ENCODE data around the gene KLK15.
"Not testable (repeated sequence)": the region's sequence is repeated elsewhere in the genome, so short reads cannot be mapped to it uniquely, and the experiment has no call there.

The KLK15 gene

DNA sequence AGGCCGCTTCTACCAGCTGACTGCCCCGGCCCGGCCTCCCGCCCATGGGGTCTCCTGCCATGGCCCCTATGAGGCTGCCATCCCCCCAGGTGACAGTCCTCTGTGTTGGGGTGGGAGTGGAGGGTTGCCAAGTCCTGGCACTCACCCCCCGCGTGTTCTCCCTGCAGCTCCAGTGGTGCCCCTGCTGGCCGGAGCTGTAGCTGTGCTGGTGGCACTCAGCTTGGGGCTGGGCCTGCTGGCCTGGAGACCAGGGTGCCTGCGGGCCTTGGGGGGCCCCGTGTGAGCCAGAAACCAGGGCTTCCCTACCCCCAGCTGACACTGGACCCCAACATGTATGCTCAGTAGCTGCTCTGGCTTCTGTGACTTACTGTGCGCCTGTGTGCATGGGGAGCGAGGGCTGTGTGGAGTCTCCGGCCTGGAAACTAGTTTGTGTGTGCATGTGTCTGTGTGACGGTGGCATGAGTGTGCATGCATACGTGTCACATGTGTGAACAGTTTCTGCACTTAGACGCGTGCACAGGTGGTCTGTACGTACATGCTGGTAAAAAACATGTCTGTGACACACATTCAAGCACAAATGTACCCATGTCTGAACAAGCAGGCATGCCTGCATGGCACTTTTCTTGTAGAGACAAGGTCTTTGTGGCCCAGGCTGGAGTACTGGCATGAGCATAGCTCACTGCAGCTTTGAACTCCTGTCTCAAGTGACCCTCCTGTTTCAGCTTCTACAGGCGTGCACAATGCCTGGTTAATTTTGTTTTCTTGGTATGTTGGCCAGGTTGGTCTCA is 38.3 kb downstream of the KLK15 start:
- DNase-seq = no peak

DNA sequence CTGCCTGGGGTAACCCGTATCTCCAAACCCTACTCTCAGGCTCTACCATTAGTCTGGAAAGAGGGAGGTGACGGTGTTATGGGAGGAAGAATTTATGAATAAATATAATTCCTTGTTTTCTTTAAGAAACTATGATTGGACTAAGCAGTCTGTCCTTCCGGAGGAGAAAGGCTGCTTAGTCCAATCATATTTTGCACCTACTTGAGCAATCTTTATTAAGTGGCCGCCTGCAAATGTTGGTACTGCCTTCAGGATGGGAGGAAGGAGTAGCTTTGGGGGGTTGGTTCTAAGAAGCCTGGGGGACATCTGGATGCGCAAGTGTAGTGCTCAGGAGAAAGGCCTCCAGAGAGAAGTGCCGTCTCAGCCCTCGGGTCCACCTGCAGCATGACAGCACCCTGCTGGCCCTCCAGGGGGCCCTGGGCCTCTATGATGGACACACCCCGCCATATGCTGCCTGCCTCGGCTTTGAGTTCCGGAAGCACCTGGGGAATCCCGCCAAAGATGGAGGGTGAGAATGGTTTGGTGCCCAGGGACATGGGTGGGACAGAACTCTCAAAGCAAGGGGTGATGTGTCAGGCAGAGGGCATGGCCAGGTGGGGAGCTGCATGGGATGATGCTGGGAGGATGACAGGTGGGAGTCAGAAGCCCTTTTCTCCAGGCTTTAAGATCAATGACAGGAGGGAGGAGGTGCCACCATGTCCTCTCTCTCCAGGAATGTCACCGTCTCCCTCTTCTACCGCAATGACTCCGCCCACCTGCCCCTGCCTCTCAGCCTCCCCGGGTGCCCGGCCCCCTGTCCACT is 39.1 kb downstream of the KLK15 start:
- no peak for DNase-seq

DNA sequence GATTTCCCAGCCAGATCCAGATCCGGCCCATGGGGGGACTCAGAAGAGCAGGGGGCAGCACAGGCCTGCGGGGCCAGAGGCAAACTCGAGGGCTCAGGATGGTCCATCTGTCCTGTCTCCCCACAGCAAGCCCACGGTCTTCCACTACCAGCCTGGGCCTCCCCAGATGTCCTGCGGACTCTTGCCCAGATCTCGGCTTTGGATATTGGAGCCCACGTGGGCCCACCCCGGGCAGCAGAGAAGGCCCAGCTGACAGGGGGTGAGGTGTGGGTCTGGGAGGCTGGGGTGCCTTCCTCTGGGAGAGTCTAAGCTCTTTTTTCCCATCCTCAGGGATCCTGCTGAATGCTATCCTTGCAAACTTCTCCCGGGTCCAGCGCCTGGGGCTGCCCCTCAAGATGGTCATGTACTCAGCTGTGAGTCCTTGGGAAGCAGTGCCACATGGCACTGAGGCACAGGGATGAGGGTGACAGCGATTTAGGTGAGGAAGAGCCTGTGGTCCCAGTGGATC is 39.8 kb downstream of the KLK15 start:
- no peak for DNase-seq

DNA sequence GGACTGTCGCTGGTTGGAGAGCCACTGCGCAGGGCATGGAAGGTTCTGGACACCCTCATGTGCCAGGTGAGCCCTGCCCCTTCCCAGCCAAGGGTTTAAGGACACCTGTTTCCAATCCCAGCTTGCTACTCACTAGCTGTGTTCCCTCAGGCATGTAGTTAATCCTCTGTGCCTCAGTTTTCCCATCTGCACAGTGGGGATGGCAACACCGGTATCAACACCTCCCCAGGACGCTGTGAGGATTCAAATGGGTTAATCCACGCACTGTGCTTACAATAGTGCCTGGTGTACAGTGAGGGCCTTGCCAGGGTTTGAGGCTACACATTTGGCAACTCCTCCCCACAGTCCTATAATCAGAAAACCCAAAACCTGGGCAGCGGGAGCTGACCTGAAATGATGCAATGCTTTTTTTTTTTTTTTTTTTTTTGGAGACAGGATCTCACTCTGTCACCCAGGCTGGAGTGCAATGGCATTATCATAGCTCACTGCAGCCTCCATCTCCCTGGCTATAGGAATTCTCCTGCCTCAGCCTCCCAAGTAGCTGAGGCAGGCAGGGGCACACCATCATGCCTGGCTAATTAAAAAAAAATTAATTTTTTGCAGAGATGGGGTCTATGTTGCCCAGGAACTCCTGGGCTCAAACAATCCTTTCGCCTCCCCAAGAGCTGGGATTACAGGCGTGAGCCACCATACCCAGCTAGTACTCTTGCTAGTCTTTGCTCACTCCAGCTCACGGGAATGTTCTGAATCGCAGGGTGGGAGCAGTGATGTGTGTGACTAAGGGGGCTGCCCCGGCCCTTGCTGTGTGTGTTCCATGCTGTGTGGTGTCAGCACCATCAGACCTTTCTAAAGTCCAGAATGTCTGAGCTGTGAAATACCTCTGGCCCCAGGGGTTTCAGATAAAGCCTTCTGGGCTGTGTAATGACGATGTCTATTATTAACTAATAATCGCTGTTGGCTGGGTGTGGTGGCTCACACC is 40.8 kb downstream of the KLK15 start:
- no peak for DNase-seq

- DNase-seq = no peak
Measured at GRCh38 chr19:50791594-50792271, 41.6 kb downstream of the KLK15 start.

DNA sequence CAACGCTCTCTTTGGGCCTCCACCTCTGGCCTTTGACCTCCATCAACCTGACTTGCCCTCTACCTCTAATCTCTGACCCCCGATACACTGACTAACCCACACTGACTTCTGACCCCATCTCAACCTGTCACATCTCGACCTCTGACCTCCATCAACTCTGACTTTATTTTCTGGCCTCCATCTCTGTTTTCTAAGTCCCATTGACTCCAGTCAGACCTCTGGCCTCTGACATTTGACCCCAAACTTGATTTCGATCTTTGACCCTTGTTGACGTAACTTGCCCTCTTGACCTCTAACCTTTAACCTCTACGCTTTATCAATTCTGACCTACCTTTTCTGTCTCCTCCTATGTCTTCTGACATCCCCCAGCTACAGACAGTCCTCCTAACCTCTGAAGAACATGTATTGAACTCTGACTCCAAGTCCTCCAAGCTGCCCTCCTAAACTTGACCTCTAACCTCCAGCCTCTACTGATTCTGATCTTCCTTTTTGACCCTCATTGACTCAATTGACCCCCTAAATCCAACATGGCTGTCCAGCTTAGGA is 42.4 kb downstream of the KLK15 start:
- DNase-seq = no peak

GRCh38 chr19:50790396-50790795 is 43.0 kb downstream of the KLK15 start, which contains the start of gene ACP4:
TSS of gene ACP4 (plus strand) at chr19:50790415. CDS start at chr19:50790415, 0 bp downstream.
- DNase-seq = no peak

GRCh38 chr19:50785329-50785728 is 48.0 kb downstream of the KLK15 start:
- no peak for DNase-seq

DNA sequence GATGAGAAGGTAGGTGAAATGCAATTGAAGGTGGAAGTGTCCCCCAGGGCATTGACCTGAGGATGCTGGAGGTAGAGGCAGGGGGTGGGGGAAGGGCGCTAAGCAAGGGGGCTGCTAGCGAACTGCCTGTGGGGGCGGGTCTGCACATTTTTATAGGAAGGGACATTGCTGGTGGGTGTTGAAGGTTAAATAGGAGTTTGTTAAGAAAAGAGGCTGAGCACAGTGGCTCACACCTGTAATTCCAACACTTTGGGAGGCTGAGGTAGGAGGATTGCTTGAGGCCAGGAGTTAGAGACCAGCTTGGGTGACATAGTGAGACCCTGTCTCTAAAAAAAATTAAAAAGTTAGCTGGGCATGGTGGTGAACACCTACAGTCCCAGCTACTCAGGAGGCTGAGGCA is 48.7 kb downstream of the KLK15 start:
- DNase-seq = no peak

DNA sequence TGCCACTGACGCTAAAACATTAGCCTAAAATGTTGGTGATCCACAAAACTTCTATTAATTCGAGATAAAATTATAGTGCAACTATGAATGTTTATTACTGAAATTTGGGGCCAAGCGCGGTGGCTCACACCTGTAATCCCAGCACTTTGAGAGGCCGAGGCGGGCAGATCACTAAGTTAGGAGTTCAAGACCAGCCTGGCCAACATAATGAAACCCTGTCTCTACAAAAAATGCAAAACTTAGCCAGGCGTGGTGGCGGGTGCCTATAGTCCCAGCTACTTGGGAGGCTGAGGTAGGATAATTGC is 49.6 kb downstream of the KLK15 start:
- not testable (repeated sequence) for DNase-seq

- DNase-seq = no peak
Measured at GRCh38 chr19:50780753-50781435, 52.5 kb downstream of the KLK15 start.

DNA sequence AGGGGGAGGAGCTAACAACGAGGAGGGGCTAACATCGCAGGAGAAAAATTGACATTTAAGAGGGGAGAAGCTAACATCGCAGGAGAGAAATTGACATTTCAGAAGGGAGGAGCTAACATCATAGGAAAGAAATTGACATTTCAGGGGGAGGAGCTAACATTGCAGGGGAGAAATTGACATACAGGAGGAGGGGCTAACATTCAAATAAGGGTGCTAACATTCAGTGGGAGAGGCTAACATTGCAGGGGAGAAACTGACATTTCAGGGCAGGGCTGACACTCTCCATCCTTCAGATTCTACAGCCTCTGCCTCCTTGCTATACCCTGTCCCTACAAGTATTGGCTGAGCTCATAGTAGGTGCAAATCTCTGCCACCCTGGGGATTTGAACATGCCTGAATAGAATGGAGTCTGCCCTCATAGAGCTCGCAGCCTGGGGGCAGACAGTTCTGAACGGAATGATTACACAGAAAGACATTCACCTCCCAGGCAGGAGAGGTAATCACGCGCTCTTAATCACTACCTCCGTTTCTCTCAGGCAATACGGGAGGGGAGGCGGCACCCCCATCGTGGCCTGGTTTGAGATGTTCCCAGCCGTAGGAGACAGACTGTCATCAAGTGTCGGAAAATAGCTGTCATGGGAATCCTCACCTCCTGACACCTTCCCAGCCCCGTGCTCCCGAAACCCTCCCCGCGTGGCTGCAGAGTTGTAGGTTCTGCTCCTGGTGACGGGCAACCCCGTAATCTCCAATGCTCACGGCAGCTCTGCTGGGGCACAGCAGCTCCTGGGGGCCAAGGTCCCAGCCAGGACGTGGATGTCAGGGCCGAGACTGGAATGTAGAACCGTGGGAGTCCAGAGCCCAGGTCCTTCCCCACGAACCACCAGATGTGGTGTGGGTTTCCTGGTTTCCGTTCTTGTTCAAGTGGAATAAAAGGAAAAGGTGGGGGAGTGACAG is 53.6 kb downstream of the KLK15 start:
- no peak for DNase-seq

DNA sequence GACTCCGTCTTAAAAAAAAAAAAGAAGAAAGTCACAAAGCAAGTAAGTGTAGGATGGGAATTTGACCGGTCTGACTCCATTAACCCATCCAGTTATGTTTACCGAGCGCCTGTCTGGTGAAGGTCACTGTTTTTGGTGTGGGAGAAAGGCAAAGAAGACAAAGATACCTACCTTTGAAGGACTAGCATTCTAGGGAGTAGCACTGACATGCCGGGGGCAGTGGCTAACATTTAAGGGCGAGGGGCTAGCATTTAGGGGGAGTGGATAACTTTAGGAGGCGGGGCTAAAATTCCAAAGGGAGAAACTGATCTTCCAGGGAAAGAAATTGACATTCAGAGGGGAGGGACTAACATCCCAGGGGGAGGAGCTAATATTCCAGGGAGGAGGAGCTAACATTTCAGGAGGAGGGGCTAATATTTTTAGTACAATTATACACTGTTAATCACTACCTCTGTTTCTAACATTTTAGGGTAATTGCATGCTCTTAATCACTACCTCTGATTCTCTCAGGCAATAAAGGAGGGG is 54.4 kb downstream of the KLK15 start:
- no peak for DNase-seq

DNA sequence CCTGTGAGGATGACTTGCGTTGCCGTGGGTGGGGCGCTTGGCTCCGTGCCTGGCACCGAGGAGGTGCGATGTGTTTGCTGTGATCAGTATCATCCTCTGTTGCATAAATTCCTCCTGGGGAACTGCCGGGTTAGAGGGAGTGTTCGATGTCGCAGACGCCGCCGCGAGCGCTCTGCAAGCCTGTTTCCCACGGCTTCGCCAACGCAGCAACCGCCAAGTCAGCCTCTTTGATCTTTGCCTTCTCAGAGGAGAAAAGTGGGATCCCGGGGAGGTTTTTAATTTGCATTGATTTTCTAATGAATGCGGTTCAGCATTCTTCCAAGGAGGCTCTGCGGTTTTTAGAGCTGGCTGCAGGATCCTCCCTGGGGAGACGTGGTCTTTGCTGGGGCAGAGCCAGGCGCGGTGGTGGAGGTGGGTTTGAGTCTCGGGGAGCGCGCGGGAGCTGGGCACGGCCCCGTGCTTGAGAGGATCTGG is 55.5 kb downstream of the KLK15 start:
- no peak for DNase-seq

DNA sequence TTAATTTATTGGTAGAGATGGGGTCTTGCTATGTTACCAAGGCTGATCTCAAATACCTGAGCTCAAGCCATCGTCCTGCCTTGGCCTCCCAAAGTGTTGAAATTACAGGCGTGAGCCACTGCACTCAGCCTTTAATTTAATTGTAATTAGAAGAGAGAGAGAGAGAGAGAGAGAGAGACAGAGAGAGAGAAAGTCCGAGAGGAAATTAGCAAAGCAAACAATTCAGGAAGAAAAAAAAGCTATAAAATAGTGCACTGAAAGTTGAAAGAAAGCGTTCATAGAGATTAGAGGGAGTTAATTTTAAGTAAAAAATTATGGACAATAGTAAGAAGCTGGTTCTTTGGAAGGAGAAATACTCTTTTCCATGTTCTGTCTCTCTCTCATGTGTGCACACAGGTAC is 56.1 kb downstream of the KLK15 start:
- DNase-seq = no peak

- DNase-seq = no peak
Measured at GRCh38 chr19:50776131-50776530, 57.2 kb downstream of the KLK15 start.
